NCI-H146 treated with DMSO at 0.1 percent for 48 hours (cell line): Measurements from ENCODE around the gene C19orf81.

Experiments used
- DNase-seq: peaks from one replicate; lab custom pipeline; 2025; ENCODE audit not compliant: unreplicated experiment; lab: John Stamatoyannopoulos, UW

The C19orf81 gene

GRCh38 chr19:50629194-50629593, 20.1 kb upstream of the C19orf81 start:
- DNase-seq, result no peak

GRCh38 chr19:50629801-50630200, 19.4 kb upstream of the C19orf81 start:
- no peak for DNase-seq

GRCh38 chr19:50632151-50632835, 17.0 kb upstream of the C19orf81 start:
- no peak for DNase-seq

GRCh38 chr19:50633359-50633758, 15.9 kb upstream of the C19orf81 start:
- no peak for DNase-seq

GRCh38 chr19:50633973-50634372, 15.3 kb upstream of the C19orf81 start:
- no peak for DNase-seq

GRCh38 chr19:50636317-50637085, 12.7 kb upstream of the C19orf81 start:
- no peak for DNase-seq

GRCh38 chr19:50638600-50638999, 10.6 kb upstream of the C19orf81 start:
- DNase-seq, result no peak

- no peak for DNase-seq
Observed at GRCh38 chr19:50639121-50640112, 9.8 kb upstream of the C19orf81 start, which contains the start of gene SYT3. TSS of gene SYT3 (minus strand) at chr19:50639881. CDS start at chr19:50637411, 2,470 bp downstream.

- DNase-seq, result no peak
Observed at GRCh38 chr19:50640368-50640767, 8.9 kb upstream of the C19orf81 start.

- DNase-seq, result no peak
Observed at GRCh38 chr19:50644315-50644915, 4.8 kb upstream of the C19orf81 start.

GRCh38 chr19:50645107-50645506, 4.1 kb upstream of the C19orf81 start:
- no peak for DNase-seq

- no peak for DNase-seq
Observed at GRCh38 chr19:50646074-50646807, 3.0 kb upstream of the C19orf81 start.

- no peak for DNase-seq
Observed at GRCh38 chr19:50647879-50648615, 1.2 kb upstream of the C19orf81 start.

- DNase-seq, result no peak
Observed at GRCh38 chr19:50648659-50649058, 586 bp upstream of the C19orf81 start.

GRCh38 chr19:50651174-50651573, 1.9 kb downstream of the C19orf81 start:
- no peak for DNase-seq

GRCh38 chr19:50652722-50653121, 3.5 kb downstream of the C19orf81 start:
- no peak for DNase-seq

GRCh38 chr19:50654882-50655281, 5.6 kb downstream of the C19orf81 start:
- DNase-seq, result no peak

GRCh38 chr19:50657222-50657669, 8.0 kb downstream of the C19orf81 start:
- DNase-seq, result no peak

GRCh38 chr19:50657712-50658440, 8.6 kb downstream of the C19orf81 start:
- DNase-seq, result no peak
